ENCODE measurements around the gene TMEM222.

Gene TMEM222

DNA sequence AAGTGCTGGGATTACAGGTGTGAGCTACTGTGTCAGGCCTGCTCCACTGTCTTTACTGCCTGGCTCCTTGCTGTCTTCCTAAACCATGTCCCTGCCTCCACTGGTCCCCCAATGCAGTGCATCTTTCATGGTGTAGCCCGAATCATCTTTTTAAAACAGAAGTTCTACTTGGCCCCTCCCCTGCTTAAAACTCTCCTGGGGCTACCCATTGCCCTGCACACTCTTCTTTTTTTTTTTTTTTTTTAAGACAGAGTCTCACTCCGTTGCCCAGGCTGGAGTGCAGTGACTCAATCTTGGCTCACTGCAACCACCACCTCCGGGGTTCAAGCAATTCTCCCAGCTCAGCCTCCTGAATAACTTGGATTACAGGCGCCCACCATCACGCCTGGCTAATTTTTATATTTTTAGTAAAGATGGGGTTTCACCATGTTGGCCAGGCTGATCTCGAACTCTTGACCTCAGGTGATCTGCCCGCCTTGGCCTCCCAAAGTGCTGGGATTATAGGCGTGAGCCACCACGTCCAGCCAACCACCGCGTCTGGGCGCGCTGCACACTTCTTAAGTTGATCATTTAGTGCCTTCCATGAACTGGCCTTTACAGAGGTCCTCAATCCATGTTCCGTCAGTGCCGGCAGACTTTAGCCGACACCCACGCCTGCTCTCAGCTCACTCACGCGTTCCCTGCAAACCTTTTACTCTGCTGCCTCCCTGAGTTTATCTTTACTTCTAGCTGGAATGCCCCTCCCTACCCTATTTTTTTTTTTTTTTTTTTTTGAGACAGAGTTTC lies 50.3 kb downstream of the TMEM222 start:
- TF ChIP-seq, protein P1, sequence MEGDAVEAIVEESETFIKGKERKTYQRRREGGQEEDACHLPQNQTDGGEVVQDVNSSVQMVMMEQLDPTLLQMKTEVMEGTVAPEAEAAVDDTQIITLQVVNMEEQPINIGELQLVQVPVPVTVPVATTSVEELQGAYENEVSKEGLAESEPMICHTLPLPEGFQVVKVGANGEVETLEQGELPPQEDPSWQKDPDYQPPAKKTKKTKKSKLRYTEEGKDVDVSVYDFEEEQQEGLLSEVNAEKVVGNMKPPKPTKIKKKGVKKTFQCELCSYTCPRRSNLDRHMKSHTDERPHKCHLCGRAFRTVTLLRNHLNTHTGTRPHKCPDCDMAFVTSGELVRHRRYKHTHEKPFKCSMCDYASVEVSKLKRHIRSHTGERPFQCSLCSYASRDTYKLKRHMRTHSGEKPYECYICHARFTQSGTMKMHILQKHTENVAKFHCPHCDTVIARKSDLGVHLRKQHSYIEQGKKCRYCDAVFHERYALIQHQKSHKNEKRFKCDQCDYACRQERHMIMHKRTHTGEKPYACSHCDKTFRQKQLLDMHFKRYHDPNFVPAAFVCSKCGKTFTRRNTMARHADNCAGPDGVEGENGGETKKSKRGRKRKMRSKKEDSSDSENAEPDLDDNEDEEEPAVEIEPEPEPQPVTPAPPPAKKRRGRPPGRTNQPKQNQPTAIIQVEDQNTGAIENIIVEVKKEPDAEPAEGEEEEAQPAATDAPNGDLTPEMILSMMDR (IDR thresholded peaks at IDR 0.05; ENCODE audit: borderline replicate concordance, control extremely low read depth, extremely low read depth, insufficient read depth, missing control alignments), result no peak
- in situ Hi-C loops (cut with MboI; ENCODE audit: low sequenced_read_pairs, unreplicated experiment), result no loop called here

DNA sequence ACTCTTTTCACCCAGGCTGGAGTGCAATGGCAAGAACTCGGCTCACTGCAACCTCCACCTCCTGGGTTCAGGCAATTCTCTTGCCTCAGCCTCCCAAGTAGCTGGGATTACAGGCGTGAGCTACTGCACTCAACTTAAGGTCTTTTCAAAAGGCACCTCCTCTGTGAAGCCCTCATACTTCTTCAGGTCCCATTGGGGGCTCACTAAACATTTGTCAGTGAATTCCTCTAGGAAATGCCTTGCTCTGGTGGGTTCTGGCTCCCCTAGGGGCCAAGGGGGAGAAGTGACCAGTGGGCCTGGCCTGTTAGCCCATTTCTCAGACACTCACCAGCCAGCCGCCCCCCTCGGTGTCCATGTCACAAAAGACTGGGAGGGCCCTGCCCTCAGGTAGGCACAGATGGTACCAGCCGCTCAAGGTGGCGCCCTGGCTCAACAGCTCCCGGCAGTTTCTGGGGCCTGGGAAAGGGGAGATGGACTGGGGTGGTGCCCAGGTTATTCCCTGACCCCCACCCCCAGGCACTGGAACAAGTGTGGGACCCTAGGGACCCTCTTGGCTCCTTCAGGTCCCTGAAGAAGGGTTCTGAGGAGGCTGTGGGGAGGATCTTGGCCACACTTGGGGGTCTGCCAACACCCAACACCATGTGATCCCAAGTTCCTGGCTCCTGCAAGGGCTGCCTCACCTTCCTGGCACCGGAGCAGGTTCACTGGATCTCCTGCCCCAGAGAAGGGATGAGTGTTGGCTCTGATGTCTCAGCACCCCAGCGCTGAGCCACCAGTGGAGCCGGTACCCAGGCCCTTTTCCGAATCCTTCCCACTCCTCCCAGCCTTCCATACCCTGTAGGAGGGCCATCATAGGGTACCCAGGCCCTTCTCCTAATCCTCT lies 51.1 kb downstream of the TMEM222 start:
- DNase-seq (ENCODE audit: low spot score), result no peak
- TF ChIP-seq, protein P1 (IDR thresholded peaks at IDR 0.05; ENCODE audit: borderline replicate concordance, control extremely low read depth, extremely low read depth, insufficient read depth, missing control alignments), result no peak
- in situ Hi-C loops (cut with MboI; ENCODE audit: low sequenced_read_pairs, unreplicated experiment), result no loop called here

More for the DNA sequence above, 50.3 kb downstream of the TMEM222 start:
- DNase-seq (ENCODE audit: low spot score), result no peak

GRCh38 chr1:27374362-27375086 lies 52.6 kb downstream of the TMEM222 start, which contains the start of gene FCN3:
TSS of gene FCN3 (minus strand) at chr1:27374824. CDS start at chr1:27374818, 6 bp downstream.
- no peak for DNase-seq (ENCODE audit: low spot score)
- in situ Hi-C loops (cut with MboI; ENCODE audit: low sequenced_read_pairs, unreplicated experiment), result no loop called here
- TF ChIP-seq, protein P1 (IDR thresholded peaks at IDR 0.05; ENCODE audit: borderline replicate concordance, control extremely low read depth, extremely low read depth, insufficient read depth, missing control alignments), result no peak

DNA sequence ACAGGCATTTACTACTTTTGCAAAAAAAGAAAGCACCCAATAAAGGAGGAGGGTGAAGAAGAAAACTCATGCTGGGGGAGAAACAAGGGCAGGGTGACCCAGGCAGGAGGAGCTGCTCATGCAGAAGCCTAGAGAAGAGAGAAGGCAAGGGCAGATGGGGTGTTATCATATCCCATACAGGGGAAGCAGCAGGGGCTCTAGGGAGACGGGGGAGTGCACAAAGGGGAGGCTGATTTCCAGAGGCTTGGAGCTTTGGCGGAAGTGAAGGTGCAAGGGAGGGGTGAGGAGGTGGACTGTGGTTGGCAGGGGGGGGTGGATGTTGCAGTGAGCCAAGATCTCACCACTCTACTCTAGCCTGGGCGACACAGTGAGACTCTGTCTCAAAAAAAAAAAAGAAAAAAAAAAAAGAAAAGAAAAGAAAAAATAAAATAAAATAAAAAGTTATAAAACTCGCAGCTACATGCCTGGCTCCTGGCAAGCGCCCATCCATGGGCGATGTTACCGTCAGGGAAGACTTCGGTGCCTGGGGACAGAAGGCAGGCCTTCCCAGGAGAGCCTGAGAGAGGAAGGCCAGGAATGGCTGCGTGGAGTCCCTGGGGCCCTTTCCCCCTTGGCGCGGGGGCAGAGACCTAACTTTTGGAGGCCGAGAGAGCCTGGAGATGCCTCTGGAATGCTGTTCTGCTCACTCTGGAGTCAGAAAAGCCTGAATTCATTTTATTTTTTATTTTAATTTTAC lies 56.0 kb downstream of the TMEM222 start:
- no peak for DNase-seq (ENCODE audit: low spot score)
- TF ChIP-seq, protein P1 (IDR thresholded peaks at IDR 0.05; ENCODE audit: borderline replicate concordance, control extremely low read depth, extremely low read depth, insufficient read depth, missing control alignments), result no peak
- in situ Hi-C loops (cut with MboI; ENCODE audit: low sequenced_read_pairs, unreplicated experiment), result no loop called here

GRCh38 chr1:27379564-27380122 lies 57.7 kb downstream of the TMEM222 start:
- in situ Hi-C loops (cut with MboI; ENCODE audit: low sequenced_read_pairs, unreplicated experiment), result no loop called here
- TF ChIP-seq, protein P1 (IDR thresholded peaks at IDR 0.05; ENCODE audit: borderline replicate concordance, control extremely low read depth, extremely low read depth, insufficient read depth, missing control alignments), result no peak
- DNase-seq (ENCODE audit: low spot score), result no peak

All from GM13976 (cell line).